ENCODE data around the gene UBE2E1.

- TF ChIP-seq SP1 (IDR thresholded peaks at IDR 0.05) (no peak), FOXA1 (IDR thresholded peaks at IDR 0.05) (no peak), L3MBTL2 (conservative IDR thresholded peaks at IDR 0.05) (no peak), FOXM1 (IDR thresholded peaks at IDR 0.05; ENCODE audit: borderline replicate concordance) (no peak), FOXK2 (IDR thresholded peaks at IDR 0.05) (no peak)
Measured at GRCh38 chr3:23872330-23872729, 66.6 kb downstream of the UBE2E1 start.
